T-helper 2 cell treated with Interferon-gamma antibody and Interleukin-4, amounts not matched to agents 5 μg/mL and 100 μg/mL, for 36 hours (primary cell): ENCODE results near the gene QRICH2.

Source experiments
- DNase-seq: peaks from one replicate; pipeline ENCODE4 v3.0.0; 2021; ENCODE audit warnings: low spot score
- H3K27ac Mint-ChIP-seq: one replicate; pipeline ENCODE4 v1.8.0; 2021; ENCODE audit warnings: mild to moderate bottlenecking, mixed read lengths
- H3K27me3 Mint-ChIP-seq: one replicate; pipeline ENCODE4 v1.8.0; 2021; ENCODE audit warnings: low read depth, mixed read lengths
- H3K36me3 Mint-ChIP-seq: one replicate; pipeline ENCODE4 v1.8.0; 2021; ENCODE audit warnings: low read depth, mixed read lengths
- H3K4me1 Mint-ChIP-seq: one replicate; pipeline ENCODE4 v1.8.0; 2021; ENCODE audit warnings: low read depth, mixed read lengths
- H3K4me3 Mint-ChIP-seq: one replicate; pipeline ENCODE4 v1.8.0; 2022; ENCODE audit warnings: mild to moderate bottlenecking, moderate library complexity, mixed read lengths
- H3K9me3 Mint-ChIP-seq: one replicate; pipeline ENCODE4 v1.8.0; 2021; ENCODE audit warnings: mixed read lengths

Gene QRICH2

DNA sequence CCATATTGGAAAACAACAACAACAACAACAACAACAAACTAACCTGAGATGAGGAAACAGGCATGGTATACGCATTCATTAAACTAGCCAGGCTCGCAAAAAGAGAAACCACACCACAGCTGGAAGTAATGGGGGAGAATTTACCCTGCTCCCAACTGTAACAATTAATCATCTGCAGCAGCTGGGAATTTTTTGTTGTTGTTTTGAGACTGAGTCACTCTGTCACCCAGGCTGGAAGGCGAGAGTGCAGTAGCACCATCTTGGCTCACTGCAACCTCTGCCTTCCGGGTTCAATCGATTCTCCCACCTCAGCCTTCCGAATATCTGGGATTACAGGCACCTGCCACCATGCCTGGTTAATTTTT lies 29.3 kb upstream of the QRICH2 start:
- Mint-ChIP-seq H3K4me3 (no peak overlapping the region), H3K9me3 (no peaks in the 10 kb centered on the region), H3K27ac (no peak overlapping the region), H3K36me3 (peaks cover 9% of the 10 kb centered on the region), H3K27me3 (no peaks in the 10 kb centered on the region), H3K4me1 (peaks cover 4% of the 10 kb centered on the region)
- no peak for DNase-seq

DNA sequence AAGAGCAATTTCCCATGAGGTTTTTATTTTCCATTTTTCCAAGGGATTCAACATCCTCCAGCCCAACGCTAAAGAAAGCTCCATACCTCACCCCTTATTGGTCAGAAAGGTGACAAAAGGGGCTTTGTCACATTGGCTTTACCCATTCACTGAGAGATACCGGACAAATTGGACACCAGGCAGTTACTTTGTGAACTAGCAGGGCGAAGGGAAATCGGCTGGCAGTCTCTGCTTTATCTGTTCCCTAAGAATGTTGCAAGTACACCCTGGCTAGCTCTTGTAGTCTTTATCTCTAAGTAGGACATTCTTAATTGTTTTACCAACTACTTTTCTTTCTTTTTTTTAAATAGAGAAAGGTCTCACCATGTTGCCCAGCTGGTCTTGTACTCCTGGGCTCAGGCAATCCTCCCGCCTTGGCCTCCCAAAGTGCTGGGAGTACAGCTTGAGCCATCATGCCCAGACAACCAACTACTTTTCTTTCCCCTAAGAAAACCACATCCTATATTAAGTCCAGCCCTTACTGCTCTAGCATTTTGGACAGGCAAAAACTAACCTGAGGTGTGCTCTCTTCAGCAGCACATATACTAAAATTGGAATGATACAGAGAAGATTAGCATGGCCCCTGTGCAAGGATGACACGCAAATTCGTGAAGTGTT lies 28.8 kb upstream of the QRICH2 start:
- H3K4me3 Mint-ChIP-seq = no peak overlapping the region
- H3K9me3 Mint-ChIP-seq = no peaks in the 10 kb centered on the region
- no peak overlapping the region for H3K27ac Mint-ChIP-seq
- H3K36me3 Mint-ChIP-seq = peaks cover 6% of the 10 kb centered on the region
- DNase-seq = no peak
- peaks cover 4% of the 10 kb centered on the region for H3K4me1 Mint-ChIP-seq
- H3K27me3 Mint-ChIP-seq = no peaks in the 10 kb centered on the region

DNA sequence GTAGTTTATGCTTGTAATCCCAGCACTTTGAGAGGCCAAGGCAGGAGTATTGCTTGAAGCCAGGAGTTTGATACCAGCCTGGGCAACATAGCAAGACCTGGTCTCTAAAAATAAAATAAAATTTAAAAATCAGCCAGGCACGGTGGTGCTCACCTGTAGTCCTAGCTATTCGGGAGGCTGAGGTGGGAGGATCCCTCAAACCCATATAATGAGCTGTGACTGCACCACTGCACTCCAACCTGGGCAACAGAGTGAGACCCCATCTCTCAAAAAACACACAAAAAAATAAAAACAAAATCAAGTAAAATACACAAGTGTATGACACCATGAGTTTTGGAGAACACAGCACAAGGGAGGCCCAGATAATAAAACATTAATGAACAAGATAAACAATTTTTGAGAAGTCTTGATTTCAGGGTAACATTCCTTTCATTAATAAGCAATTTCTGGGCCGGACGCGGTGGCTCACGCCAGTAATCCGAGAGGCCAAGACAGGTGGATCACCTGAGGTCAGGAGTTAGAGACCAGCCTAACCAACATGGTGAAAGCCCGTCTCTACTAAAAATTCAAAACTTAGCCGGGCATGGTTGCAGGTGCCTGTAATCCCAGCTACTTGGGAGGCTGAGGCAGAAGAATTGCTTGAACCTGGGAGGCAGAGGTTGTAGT lies 27.8 kb upstream of the QRICH2 start:
- no peaks in the 10 kb centered on the region for H3K9me3 Mint-ChIP-seq
- peaks cover 6% of the 10 kb centered on the region for H3K36me3 Mint-ChIP-seq
- peaks cover 4% of the 10 kb centered on the region for H3K4me1 Mint-ChIP-seq

DNA sequence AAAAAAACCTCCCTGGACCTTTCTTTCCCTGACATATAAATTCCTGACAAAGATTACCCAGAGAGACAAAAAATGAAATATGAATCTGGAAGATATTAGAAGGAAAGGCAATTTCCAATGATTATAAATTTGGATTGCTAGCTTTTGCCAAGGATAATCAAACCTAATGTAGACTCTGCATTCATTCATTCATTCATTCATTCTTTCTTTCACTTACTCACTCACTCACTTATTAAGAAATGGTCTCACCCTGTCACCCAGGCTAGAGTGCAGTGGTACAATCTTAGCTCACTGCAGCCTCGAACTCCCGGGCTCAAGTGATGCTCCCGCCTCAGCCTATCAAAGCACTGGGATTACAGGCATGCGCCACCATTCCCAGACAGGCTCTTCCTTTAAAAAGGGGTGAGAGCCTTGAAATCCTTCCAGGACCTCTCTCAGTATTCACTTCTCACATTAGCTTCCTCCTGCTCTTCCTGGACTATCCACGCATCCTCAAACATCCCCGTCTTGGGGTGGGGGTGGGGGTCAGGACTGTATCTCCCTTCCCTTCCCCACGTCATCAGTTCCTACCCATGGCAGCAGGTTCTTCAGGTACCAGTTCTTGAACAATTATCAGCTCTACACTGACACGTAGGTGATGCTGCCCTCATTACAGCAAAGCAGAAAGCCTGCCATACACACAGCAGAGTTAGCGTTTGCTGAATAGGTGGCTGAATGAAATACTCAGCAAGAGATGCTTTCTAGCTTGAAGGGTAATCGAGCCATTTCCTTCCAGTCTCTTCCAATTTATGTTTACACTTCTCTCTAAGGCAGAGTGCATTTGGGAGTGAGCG lies 25.8 kb upstream of the QRICH2 start:
- Mint-ChIP-seq H3K27ac (no peak overlapping the region), H3K4me3 (no peak overlapping the region), H3K4me1 (peaks cover 4% of the 10 kb centered on the region), H3K36me3 (peaks cover 7% of the 10 kb centered on the region), H3K27me3 (no peaks in the 10 kb centered on the region), H3K9me3 (no peaks in the 10 kb centered on the region)
- no peak for DNase-seq

More for the DNA sequence above, 27.8 kb upstream of the QRICH2 start:
- H3K4me3 Mint-ChIP-seq = no peak overlapping the region
- no peak for DNase-seq
- no peak overlapping the region for H3K27ac Mint-ChIP-seq
- H3K27me3 Mint-ChIP-seq = no peaks in the 10 kb centered on the region

DNA sequence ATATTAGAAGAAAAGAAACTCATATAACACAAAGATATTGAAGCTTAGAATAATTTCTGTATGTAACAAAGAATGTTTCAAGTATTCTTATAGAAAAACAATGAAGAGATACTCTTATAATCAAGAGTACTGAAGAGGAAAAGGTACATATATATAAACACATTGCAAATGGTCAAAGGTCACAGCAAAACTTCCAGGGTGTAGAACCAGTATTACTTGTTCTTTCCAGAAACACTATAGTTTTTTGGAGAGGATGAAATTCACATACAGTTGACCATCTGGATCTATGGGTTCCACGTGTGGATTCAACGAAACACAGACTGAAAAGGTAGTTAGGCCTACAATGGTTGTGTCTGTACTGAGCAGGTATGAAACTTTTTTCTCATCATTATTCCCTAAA lies 23.0 kb upstream of the QRICH2 start:
- no peak overlapping the region for H3K4me3 Mint-ChIP-seq
- no peak for DNase-seq
- H3K27me3 Mint-ChIP-seq = no peaks in the 10 kb centered on the region
- no peaks in the 10 kb centered on the region for H3K9me3 Mint-ChIP-seq
- H3K36me3 Mint-ChIP-seq = peaks cover 20% of the 10 kb centered on the region
- peaks cover 4% of the 10 kb centered on the region for H3K4me1 Mint-ChIP-seq
- no peak overlapping the region for H3K27ac Mint-ChIP-seq

DNA sequence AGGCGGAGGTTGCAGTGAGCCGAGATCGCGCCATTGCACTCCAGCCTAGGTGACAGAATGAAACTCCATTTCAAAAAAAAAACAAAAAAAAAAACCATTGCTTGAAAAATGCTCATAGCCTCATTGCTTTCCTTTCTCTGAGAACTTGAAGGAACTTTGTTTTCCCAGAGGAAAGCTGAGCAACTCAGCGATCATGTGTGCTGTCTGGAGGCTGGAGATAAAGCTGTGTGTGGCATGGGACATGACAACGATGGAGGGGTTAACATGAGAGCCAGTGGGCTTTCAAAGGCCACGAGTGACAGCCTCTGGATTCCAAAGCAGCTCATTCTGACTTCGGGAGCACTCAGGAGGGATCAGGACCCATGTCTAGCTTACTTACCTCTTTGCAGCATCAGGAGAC lies 21.6 kb upstream of the QRICH2 start:
- Mint-ChIP-seq H3K4me3 (no peak overlapping the region), H3K27ac (no peak overlapping the region), H3K4me1 (peaks cover 4% of the 10 kb centered on the region), H3K9me3 (no peaks in the 10 kb centered on the region), H3K27me3 (no peaks in the 10 kb centered on the region), H3K36me3 (peaks cover 20% of the 10 kb centered on the region)
- no peak for DNase-seq

DNA sequence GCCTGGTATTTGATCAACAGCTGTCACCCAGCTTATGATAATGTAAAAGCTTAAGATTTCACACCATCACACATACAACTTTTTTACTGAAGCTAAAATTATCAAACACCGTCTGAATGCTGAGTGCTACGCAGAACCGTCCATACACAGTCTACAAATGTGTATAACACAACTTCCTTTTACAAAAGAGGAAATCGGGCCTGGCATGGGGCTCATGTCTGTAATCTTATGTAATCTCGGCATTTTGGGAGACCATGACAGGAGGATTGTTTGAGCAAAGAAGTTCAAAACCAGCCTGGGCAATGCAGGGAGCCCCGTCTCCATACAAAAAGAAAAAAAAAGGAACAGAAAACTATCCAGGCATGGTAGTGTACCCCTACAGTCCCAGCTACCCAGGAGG lies 19.6 kb upstream of the QRICH2 start:
- H3K4me1 Mint-ChIP-seq = peaks cover 4% of the 10 kb centered on the region
- no peak for DNase-seq
- H3K36me3 Mint-ChIP-seq = peaks cover 27% of the 10 kb centered on the region
- no peaks in the 10 kb centered on the region for H3K9me3 Mint-ChIP-seq
- H3K4me3 Mint-ChIP-seq = no peak overlapping the region
- no peak overlapping the region for H3K27ac Mint-ChIP-seq
- no peaks in the 10 kb centered on the region for H3K27me3 Mint-ChIP-seq

DNA sequence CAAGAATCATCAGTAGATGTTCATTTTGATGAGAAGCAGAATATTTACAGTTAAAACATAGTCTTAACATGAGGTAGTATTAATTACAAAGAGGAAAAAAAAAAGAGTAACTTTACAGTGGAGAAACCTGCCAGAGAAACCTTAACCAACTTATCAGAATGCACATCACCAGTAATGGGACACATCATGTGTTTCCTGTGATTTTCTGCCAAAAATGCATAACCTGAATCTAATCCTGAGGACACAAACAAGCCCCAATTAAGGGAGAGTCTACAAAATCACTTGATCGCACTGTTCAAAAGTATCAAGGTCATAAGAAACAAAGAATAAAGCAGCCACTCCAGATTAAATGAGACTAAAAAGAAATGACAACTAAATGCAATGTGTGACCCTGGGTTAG lies 18.2 kb upstream of the QRICH2 start:
- H3K27ac Mint-ChIP-seq = no peak overlapping the region
- peaks cover 33% of the 10 kb centered on the region for H3K36me3 Mint-ChIP-seq
- H3K9me3 Mint-ChIP-seq = no peaks in the 10 kb centered on the region
- no peaks in the 10 kb centered on the region for H3K27me3 Mint-ChIP-seq
- peaks cover 4% of the 10 kb centered on the region for H3K4me1 Mint-ChIP-seq
- no peak for DNase-seq
- H3K4me3 Mint-ChIP-seq = no peak overlapping the region

DNA sequence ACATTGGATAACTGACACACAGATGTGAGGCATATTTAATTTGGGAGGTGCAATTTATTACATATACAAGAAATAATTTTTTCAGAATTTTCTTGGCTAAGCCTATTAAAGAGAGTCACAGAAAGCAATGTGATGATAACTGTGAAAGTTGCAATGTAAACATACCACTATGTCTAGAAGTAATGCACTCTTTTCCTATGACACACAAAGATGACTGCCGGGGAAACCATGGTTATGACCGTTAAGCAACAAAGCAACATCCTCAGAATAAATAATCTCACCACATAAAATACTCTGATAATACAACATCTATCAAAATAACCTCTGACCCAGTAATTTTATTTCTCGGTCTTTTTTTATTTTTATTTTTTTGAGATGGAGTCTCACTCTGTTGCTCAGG lies 10.5 kb upstream of the QRICH2 start:
- H3K36me3 Mint-ChIP-seq = peaks cover 28% of the 10 kb centered on the region
- no peaks in the 10 kb centered on the region for H3K9me3 Mint-ChIP-seq
- H3K27me3 Mint-ChIP-seq = no peaks in the 10 kb centered on the region
- no peak overlapping the region for H3K27ac Mint-ChIP-seq
- H3K4me3 Mint-ChIP-seq = no peak overlapping the region
- DNase-seq = no peak
- H3K4me1 Mint-ChIP-seq = peaks cover 10% of the 10 kb centered on the region

DNA sequence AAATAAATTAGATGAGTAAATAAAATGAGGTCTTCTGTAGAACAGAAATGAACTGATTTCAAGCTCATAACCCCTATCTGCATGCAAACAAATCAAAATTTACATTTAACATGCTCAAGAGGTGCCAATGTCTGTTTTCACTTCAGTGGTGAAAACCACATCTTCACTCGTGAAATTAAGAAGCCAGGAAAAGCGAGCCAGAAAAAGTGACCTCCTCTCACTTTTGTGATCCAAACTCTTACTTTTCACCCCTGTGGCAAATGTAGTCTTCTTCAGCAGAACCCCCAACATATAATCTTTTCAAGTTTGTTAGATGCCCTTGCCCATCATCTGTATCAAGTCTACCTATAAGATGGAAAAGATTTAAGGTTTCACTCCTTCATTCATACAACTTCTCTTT lies 9.5 kb upstream of the QRICH2 start:
- no peak overlapping the region for H3K27ac Mint-ChIP-seq
- peaks cover 12% of the 10 kb centered on the region for H3K4me1 Mint-ChIP-seq
- H3K9me3 Mint-ChIP-seq = no peaks in the 10 kb centered on the region
- no peaks in the 10 kb centered on the region for H3K27me3 Mint-ChIP-seq
- DNase-seq = no peak
- no peak overlapping the region for H3K4me3 Mint-ChIP-seq
- H3K36me3 Mint-ChIP-seq = peaks cover 32% of the 10 kb centered on the region

DNA sequence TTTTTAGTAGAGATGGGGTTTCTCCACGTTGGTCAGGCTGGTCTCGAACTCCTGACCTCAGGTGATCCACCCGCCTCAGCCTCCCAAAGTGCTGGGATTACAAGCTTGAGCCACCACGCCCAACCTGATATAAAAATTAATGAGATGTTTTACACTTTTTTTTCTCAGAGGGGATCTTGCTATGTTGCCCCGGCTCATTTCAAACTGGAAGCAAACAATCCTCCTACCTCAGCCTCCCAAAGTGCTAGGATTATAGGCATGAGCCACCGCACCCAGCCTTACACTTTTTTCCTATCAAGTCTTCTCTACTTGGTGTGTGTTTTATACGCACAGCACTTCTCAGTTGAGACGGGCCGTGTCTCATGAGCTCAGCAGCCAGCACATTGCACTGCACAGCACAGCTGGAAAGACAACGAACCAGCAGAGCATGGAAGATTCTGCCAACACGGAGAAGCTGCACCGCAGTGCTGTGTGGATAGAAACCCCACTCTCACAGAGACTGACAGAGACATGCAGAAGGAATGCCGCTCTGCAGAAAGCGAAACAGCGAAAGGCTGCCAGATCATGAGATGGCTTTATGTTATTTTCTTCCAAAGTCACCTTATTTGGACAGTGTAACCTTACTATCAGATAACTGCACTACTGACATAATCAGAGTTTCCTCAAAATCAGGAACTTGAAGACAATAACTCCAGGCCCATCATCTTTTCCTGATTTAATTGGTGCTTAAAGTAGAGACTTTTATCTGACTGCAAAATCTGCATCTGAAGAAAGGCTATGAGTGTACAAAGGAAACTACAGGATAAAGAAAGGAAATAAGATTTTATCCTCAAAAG lies 6.5 kb upstream of the QRICH2 start:
- Mint-ChIP-seq H3K4me1 (peaks cover 12% of the 10 kb centered on the region), H3K27ac (peak overlapping the region; percentile 32), H3K27me3 (no peaks in the 10 kb centered on the region), H3K4me3 (peak overlapping the region; percentile 15), H3K9me3 (no peaks in the 10 kb centered on the region), H3K36me3 (peaks cover 26% of the 10 kb centered on the region)
- no peak for DNase-seq

DNA sequence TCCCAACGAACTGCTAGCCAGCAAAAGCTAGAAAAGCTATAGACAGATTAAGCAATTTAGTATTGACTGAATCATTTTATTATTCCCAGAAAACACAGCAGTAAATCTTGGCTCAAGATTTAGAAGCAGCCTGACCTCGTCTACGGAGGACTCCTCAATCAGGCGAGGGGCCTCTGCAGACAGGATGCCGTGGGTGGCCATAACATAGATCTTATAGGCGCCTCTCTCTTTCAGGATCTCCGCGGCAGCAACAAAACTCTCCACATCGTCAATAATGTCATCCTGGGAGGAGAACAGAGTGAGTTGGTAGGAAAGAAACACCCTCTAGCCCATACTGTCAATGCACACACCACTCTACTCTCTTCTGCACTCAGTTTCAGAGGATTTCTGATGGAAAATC lies 4.7 kb upstream of the QRICH2 start:
- Mint-ChIP-seq H3K27ac (no peak overlapping the region), H3K36me3 (peaks cover 24% of the 10 kb centered on the region)

DNA sequence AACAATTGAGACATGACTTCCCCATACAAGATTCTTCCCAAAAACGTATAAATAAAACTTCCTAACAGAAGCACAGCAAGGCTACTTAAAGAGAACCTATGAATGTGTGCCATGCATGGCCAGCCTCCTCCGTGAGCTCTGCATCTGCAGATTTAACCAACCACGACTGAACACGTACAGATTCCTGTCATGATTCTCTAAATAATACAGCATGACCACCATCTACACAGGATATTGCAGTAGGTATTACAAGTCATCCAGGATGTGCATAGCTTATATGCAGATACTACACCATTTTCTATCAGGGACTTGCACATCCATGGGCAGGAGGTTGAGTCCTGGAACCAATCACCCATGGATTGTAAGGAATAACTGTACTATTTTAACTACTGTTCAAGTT lies 1.4 kb upstream of the QRICH2 start:
- Mint-ChIP-seq H3K9me3 (no peaks in the 10 kb centered on the region), H3K4me1 (peaks cover 3% of the 10 kb centered on the region), H3K27me3 (no peaks in the 10 kb centered on the region), H3K36me3 (peaks cover 19% of the 10 kb centered on the region), H3K27ac (no peak overlapping the region), H3K4me3 (no peak overlapping the region)
- DNase-seq = no peak

More for the DNA sequence above, 4.7 kb upstream of the QRICH2 start:
- Mint-ChIP-seq H3K9me3 (no peaks in the 10 kb centered on the region), H3K27me3 (no peaks in the 10 kb centered on the region), H3K4me1 (peaks cover 12% of the 10 kb centered on the region), H3K4me3 (no peak overlapping the region)
- DNase-seq = no peak
